ENCODE data around the gene LRIT1. TPM values are rescaled to one million over a fixed set of nuclear protein-coding genes. Genes with fewer than 3 reads are reported as not detected.

LRIT1 gene
- polyA plus RNA-seq, 1 of the 3 experiments (the other 2 are of a cell fraction), result not detected

- Histone ChIP-seq H3K4me2 (no peak overlapping the region), H2AFZ (ENCODE audit: low read depth) (no peak overlapping the region), H3K4me1 (ENCODE audit: control insufficient read depth in 1 of 2, insufficient read depth in 2 of 2, low read depth in 1 of 2, low read length in 1 of 2) (peaks cover 0 to 7% of the 10 kb centered on the region in 2 experiments; a peak in 2 of 4 replicates), H3K36me3 (replicated peaks in 1 of 2; ENCODE audit: control insufficient read depth in 1 of 2, insufficient read depth in 2 of 2, low read length in 1 of 2) (no peaks in the 10 kb centered on the region), H4K20me1 (ENCODE audit: insufficient read depth) (no peaks in the 10 kb centered on the region), H3K9me2 (no peaks in the 10 kb centered on the region), H3F3A (replicated peaks; ENCODE audit: insufficient read depth) (no peaks in the 10 kb centered on the region), H3K27ac (ENCODE audit: low read depth in 2 of 2, low read length in 1 of 2) (no peak overlapping the region), H3K9me3 (no peaks in the 10 kb centered on the region), H3K4me3 (ENCODE audit: low read depth in 2 of 2, low read length in 1 of 2) (no peak overlapping the region), H3K79me2 (ENCODE audit: insufficient read depth) (no peaks in the 10 kb centered on the region), H3K27me3 (ENCODE audit: insufficient read depth) (no peaks in the 10 kb centered on the region; the same call in 1 of the 2 replicates), H3K9ac (no peak overlapping the region)
- WGBS (ENCODE audit: low lambda C conversion rate), result 13% methylated on average over 3 of the region's 3 CpGs
- ChIA-PET CTCF (interaction anchor here (0.7 to 1.9 kb wide), 4 partner anchors 22 to 85 kb away, joined by 3 to 7 read pairs (median 6); no protein-coding TSS in a partner anchor), POLR2A (no interaction called here)
- DNase-seq, result no peak
- TF ChIP-seq USF2 (IDR thresholded peaks at IDR 0.05; ENCODE audit: borderline replicate concordance, low read depth, low read length) (no peak), TAF1 (IDR thresholded peaks at IDR 0.05; ENCODE audit: borderline replicate concordance, low read depth, low read length) (no peak), RFX5 (IDR thresholded peaks at IDR 0.05; ENCODE audit: low read length) (no peak), RXRA (IDR thresholded peaks at IDR 0.05; ENCODE audit: borderline replicate concordance, low read depth) (no peak), REST (IDR thresholded peaks at IDR 0.05; ENCODE audit: low read depth, low read length) (no peak), GABPA (IDR thresholded peaks at IDR 0.05; ENCODE audit: low read depth) (no peak), JUND (IDR thresholded peaks at IDR 0.05) (no peak), RAD21 (IDR thresholded peaks at IDR 0.05; ENCODE audit: low read length) (no peak), POLR2AphosphoS5 (IDR thresholded peaks at IDR 0.05; ENCODE audit: low read depth, low read length) (no peak), MXI1 (IDR thresholded peaks at IDR 0.05; ENCODE audit: low read depth, low read length) (no peak), FOXM1 (IDR thresholded peaks at IDR 0.05; ENCODE audit: low read depth) (no peak)
Observed at GRCh38 chr10:84290235-84290634, 48.9 kb upstream of the LRIT1 start.

DNA sequence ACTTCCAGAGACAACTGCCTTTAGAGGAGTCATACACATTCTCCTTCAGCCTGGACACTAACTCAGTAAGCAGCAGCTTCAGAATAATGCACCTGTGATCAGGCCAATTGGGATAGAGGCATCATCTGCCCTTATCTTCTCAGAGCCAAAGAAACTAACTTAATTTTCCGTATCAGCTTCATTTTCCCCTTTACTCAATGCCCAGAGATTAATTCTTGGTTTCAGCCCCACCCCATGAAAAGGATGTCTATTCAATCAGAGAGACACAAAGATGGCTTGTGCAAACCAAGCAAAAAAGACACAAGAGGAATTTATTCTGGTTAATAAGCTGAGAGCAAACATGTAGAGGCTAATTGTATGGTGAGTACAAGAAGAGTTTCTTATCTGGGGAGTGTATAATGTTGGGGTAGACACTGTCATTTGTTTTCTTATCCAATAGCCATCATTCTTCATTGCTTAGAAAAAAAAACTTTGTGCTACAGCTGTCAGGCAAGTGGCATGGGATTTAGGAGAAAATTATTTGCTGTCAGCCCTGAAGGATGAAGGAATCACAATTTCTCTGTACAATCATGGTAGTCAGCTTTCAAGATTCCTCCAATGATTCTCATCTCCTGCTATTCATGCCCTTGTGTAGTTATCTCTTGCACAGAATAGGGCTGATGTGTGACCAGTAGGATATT lies 48.3 kb upstream of the LRIT1 start:
- ChIA-PET CTCF (interaction anchor here (0.7 to 1.9 kb wide), 5 partner anchors 22 to 248 kb away, joined by 3 to 7 read pairs (median 5); no protein-coding TSS in a partner anchor), POLR2A (no interaction called here)
- H3K4me1 ChIP-seq (ENCODE audit: control insufficient read depth in 1 of 2, insufficient read depth in 2 of 2, low read depth in 1 of 2, low read length in 1 of 2), result peaks cover 0 to 7% of the 10 kb centered on the region in 2 experiments; a peak in 2 of 4 replicates
- DNase-seq, result no peak
- no peak overlapping the region for H3K9ac ChIP-seq
- TF ChIP-seq MXI1 (IDR thresholded peaks at IDR 0.05; ENCODE audit: low read depth, low read length) (no peak), JUND (IDR thresholded peaks at IDR 0.05) (no peak), REST (IDR thresholded peaks at IDR 0.05; ENCODE audit: low read depth, low read length) (no peak), TAF1 (IDR thresholded peaks at IDR 0.05; ENCODE audit: borderline replicate concordance, low read depth, low read length) (no peak)
- no peaks in the 10 kb centered on the region for H3K9me2 ChIP-seq
- H3K27me3 ChIP-seq (ENCODE audit: insufficient read depth), result no peaks in the 10 kb centered on the region; the same call in 1 of the 2 replicates
- H3K4me2 ChIP-seq, result no peak overlapping the region
- no peaks in the 10 kb centered on the region for H3F3A ChIP-seq (replicated peaks; ENCODE audit: insufficient read depth)
- no peak overlapping the region for H3K4me3 ChIP-seq (ENCODE audit: low read depth in 2 of 2, low read length in 1 of 2)
- no peaks in the 10 kb centered on the region for H3K36me3 ChIP-seq (replicated peaks in 1 of 2; ENCODE audit: control insufficient read depth in 1 of 2, insufficient read depth in 2 of 2, low read length in 1 of 2)
- no peak overlapping the region for H3K27ac ChIP-seq (ENCODE audit: low read depth in 2 of 2, low read length in 1 of 2)
- H4K20me1 ChIP-seq (ENCODE audit: insufficient read depth), result no peaks in the 10 kb centered on the region
- H3K9me3 ChIP-seq, result no peaks in the 10 kb centered on the region
- H2AFZ ChIP-seq (ENCODE audit: low read depth), result no peak overlapping the region
- H3K79me2 ChIP-seq (ENCODE audit: insufficient read depth), result no peaks in the 10 kb centered on the region
- 4% methylated on average over 1 of the region's 1 CpG for WGBS (ENCODE audit: low lambda C conversion rate)
